GM12878 (cell line): Measurements from ENCODE around the gene C3orf70. TPM values are rescaled to one million over a fixed set of nuclear protein-coding genes. Genes with fewer than 3 reads are reported as not detected.

Experiments
- ATAC-seq: fragments of 200-7000 bp; cut with Tn5 transposase; 3 replicates; pipeline ENCODE4 v1.9.1; 2020; ENCODE audit warnings: mild to moderate bottlenecking, moderate library complexity
- BruUV-seq: library from RNA; stranded (reverse); fragments of 400-500 nt; replicated peaks from 2 replicates; lab custom pipeline; 2021; lab: Mats Ljungman, UMichigan
- CTCF ChIA-PET: fragments of 300-600 bp; sonication (Branson Sonifier 250); formaldehyde crosslinking; extraction: SDS; loops from one replicate; lab custom pipeline; 2021; ENCODE audit warnings: inconsistent platforms; lab: Yijun Ruan, JAX
- POLR2A ChIA-PET: fragments of 350-600 bp; formaldehyde crosslinking; extraction: SDS; loops from one replicate; lab custom pipeline; 2021; ENCODE audit warnings: inconsistent platforms; lab: Charles Lee
- RAD21 ChIA-PET: fragments of 300-600 bp; sonication (Branson Sonifier 250); formaldehyde crosslinking; loops from one replicate; lab custom pipeline; 2023; ENCODE audit warnings: antibody characterized with exemption; ENCODE audit not compliant: unreplicated experiment; lab: Charles Lee
- SMC1A ChIA-PET: fragments of 300-600 bp; sonication (Branson Sonifier 250); formaldehyde crosslinking; loops from one replicate; lab custom pipeline; 2023; ENCODE audit not compliant: unreplicated experiment, uncharacterized antibody; lab: Charles Lee
- DNase-seq: peaks from one replicate; pipeline ENCODE4 v3.0.0-alpha.2; 2011; ENCODE audit warnings: low read depth, low spot score
- FAIRE-seq: peaks from 3 replicates; lab custom pipeline; 2011; peaks lifted over from hg19 to GRCh38; lab: Jason Lieb, UNC
- H2AFZ ChIP-seq: 2 replicates; pipeline ENCODE4 v1.6.0; 2011; ENCODE audit warnings: low read depth, low read length, control low read depth; ENCODE audit not compliant: control insufficient read depth
- H3K27ac ChIP-seq: 2 replicates; pipeline ENCODE4 v1.5.1; 2011; ENCODE audit warnings: control low read depth; ENCODE audit not compliant: control insufficient read depth, insufficient read depth
- H3K27me3 ChIP-seq, 2 experiments: replicated peaks in 1 of 2; 2 replicates each; pipeline versions ENCODE4 v1.6.0 to v1.6.1; 2011; ENCODE audit warnings: low read length in 1 of 2; ENCODE audit not compliant: control insufficient read depth in 2 of 2, insufficient read depth in 2 of 2
- H3K36me3 ChIP-seq, 2 experiments: 2 replicates each; pipeline ENCODE4 v1.5.1; 2011; ENCODE audit warnings: low read length in 1 of 2; ENCODE audit not compliant: control insufficient read depth in 2 of 2, insufficient read depth in 2 of 2
- H3K4me1 ChIP-seq: 2 replicates; pipeline ENCODE4 v1.6.1; 2011; ENCODE audit warnings: mild to moderate bottlenecking, low read length, moderate library complexity, mixed read lengths; ENCODE audit not compliant: control insufficient read depth, insufficient read depth
- H3K4me2 ChIP-seq: 2 replicates; pipeline ENCODE4 v1.6.0; 2011; ENCODE audit warnings: control low read depth; ENCODE audit not compliant: control insufficient read depth, insufficient read depth
- H3K4me3 ChIP-seq: fragments of 200-600 bp; sonication (generic); 2 replicates; pipeline ENCODE4 v1.5.1; 2016
- H3K79me2 ChIP-seq: 2 replicates; pipeline ENCODE4 v1.6.0; 2011; ENCODE audit warnings: low read length; ENCODE audit not compliant: control insufficient read depth, insufficient read depth
- H3K9ac ChIP-seq: 2 replicates; pipeline ENCODE4 v1.8.0; 2011; ENCODE audit warnings: low read length, control low read depth, mixed read lengths; ENCODE audit not compliant: control insufficient read depth, insufficient read depth
- H3K9me3 ChIP-seq: replicated peaks from 3 replicates; pipeline ENCODE4 v1.5.1; 2011; ENCODE audit warnings: mild to moderate bottlenecking, low read length; ENCODE audit not compliant: control insufficient read depth, insufficient read depth
- H4K20me1 ChIP-seq: 2 replicates; pipeline ENCODE4 v1.6.0; 2011; ENCODE audit not compliant: control insufficient read depth, insufficient read depth
- ESRRA ChIP-seq: IDR thresholded peaks from 2 replicates; pipeline ENCODE4 v1.6.1; 2012; ENCODE audit warnings: mild to moderate bottlenecking, low read length, improper control_type of control experiment
- EZH2 ChIP-seq: IDR thresholded peaks from 2 replicates; pipeline ENCODE4 v1.6.1; 2012; ENCODE audit warnings: low read depth, mild to moderate bottlenecking, control low read depth, inconsistent platforms, low read length, borderline replicate concordance; ENCODE audit not compliant: control insufficient read depth
- HDAC6 ChIP-seq: fragments of 200-600 bp; sonication (generic); IDR thresholded peaks from one replicate; pipeline ENCODE4 v1.8.0; 2017; ENCODE audit warnings: antibody characterized with exemption; ENCODE audit not compliant: unreplicated experiment
- NBN ChIP-seq: fragments of 450-650 bp; IDR thresholded peaks from 2 replicates; pipeline ENCODE4 v1.6.1; 2016
- POU2F2 ChIP-seq: IDR thresholded peaks from 3 replicates; pipeline ENCODE4 v1.6.1; 2011; ENCODE audit warnings: low read depth, mild to moderate bottlenecking, low read length, borderline replicate concordance
- YY1 ChIP-seq: IDR thresholded peaks from 2 replicates; pipeline ENCODE4 v1.6.1; 2011; ENCODE audit warnings: low read depth, mild to moderate bottlenecking, low read length
- WGBS: methylation state at CpG from one replicate; pipeline ENCODE4 v1.1.6; 2016; ENCODE audit warnings: low lambda C conversion rate; ENCODE audit not compliant: insufficient replicate concordance, insufficient coverage; ENCODE audit errors: missing lambda C conversion rate; 5-methylcytosine and 5-hydroxymethylcytosine counted together
- in situ Hi-C: fragments of 300-500 bp; cut with MboI; formaldehyde crosslinking; loops from 9 replicates; pipeline ENCODE4 v1.14.3; 2018; ENCODE audit warnings: mixed read lengths
- intact Hi-C: fragments of 100-400 bp; cut with micrococcal nuclease; formaldehyde crosslinking; loops from one replicate; pipeline ENCODE4 v1.14.2; 2022; ENCODE audit not compliant: unreplicated experiment
- polyA plus RNA-seq, 11 experiments: library from polyadenylated mRNA; depleted of rRNA in 4 of 11; unstranded in 6 of 11; stranded (reverse) in 5 of 11; fragments of >200 nt; fragmentation: Nextera tagmentation in 4 of 11; fragmentation: Illumina TruSeq in 1 of 11; extraction: Ambion mirVana in 4 of 11; extraction: Trizol in 1 of 11; gene quantifications; 1 replicate in 1 of 11; 2 replicates in 10 of 11; pipeline versions ENCODE4 v1.2.1 to v1.2.3, GENCODE V29; 2011 to 2016; ENCODE audit warnings: inconsistent platforms in 2 of 11, missing spikeins in 2 of 11, low read depth in 1 of 11
- total RNA-seq, 4 experiments: library from RNA; depleted of rRNA in 3 of 4; stranded (reverse); fragments of >200 nt in 3 of 4; fragmentation: Illumina TruSeq in 1 of 4; extraction: Trizol in 1 of 4; gene quantifications; 2 replicates each; pipeline versions ENCODE4 v1.2.1 to v1.2.3, GENCODE V29; 2013 to 2021
- TF ChIP-seq, protein P1 (sequence below): IDR thresholded peaks from 2 replicates; pipeline ENCODE4 v1.6.1; 2012; ENCODE audit warnings: low read depth, low read length, improper control_type of control experiment
- TF ChIP-seq, protein P2 (sequence below): fragments of 450-650 bp; IDR thresholded peaks from 2 replicates; pipeline ENCODE4 v1.6.1; 2017; ENCODE audit warnings: mild to moderate bottlenecking, moderate library complexity
- TF ChIP-seq, protein P3 (sequence below): fragments of 450-650 bp; IDR thresholded peaks from 2 replicates; pipeline ENCODE4 v1.6.1; 2017; ENCODE audit warnings: low read depth, mild to moderate bottlenecking, moderate library complexity

The C3orf70 gene
- total and polyA plus RNA-seq, 10 of the 15 experiments (the other 5 are each of a cell fraction or from before 2014, with no cell fraction given): 0.03 to 0.04 TPM; not detected in 8

DNA sequence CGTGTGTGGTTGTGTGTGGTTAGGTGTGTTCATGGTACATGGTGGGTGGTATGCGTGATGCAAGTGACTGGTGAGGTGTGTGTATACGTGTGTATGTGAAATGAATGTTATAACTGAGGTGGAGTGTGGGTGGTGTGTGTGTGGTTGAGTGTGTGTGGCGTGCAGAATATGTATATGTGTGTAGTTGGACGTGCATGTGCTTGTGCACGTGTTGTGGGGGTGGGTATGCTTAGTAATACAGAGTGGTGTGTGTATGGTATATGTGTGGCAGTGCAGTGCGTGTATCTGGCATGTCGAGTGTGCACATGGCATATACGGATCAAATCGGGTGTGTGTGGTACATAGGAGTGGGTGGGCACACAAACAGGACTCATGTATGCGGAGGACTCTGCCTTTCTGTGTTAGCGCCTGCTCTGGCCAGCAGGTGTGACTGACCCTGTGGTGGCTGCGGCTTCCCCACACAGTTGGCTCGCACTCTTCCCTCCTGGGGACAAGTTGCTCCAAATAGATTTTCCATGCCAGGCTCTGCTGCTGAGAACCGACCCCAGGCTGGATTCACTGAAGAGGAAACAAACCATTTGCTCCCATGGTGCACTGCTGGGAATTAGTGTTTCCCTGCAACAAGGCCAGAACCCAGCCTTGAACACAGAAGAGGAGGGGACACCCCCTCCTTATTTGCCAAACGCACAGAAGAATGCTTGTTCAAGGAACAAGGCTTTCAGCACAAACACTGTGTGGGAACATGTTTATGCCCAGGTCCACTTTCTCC, 1.2 kb upstream of the C3orf70 start:
- no peak for ATAC-seq
- H2AFZ ChIP-seq: no peak overlapping the region

DNA sequence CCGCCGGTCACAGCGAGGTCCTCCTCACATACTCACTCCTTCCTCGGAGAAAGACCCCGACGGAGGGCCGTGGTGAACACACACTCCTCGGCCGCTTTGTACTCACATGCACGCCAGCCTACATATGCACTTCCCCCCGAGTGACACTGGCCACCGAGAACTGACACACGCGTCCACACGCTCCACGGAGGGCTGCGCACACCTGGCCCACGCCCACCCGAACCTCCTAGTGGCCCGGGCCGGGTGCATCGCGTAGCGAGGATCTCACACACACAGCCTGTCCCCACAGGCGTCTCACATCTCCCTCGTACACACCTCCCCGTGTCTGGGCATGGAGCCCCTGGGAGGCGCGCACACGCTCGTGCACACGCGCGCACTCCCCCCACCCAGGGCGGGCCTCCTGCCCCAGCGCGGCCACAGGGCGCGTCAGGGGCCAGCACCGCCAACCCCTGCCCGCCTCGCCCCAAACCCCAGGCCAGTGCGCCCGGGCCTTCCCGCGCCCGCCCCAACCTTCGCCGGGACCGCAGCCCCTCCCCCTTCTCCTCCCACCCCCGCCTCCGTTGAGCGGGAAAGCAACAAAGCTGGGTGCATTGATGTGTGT, 411 bp upstream of the C3orf70 start:
- no peak overlapping the region for H3K9ac ChIP-seq
- DNase-seq: no peak
- CTCF ChIA-PET: no interaction called here
- no peaks in the 10 kb centered on the region for H3K4me1 ChIP-seq
- H2AFZ ChIP-seq: no peak overlapping the region; the same call in 1 of the 2 replicates
- no peaks in the 10 kb centered on the region for H3K9me3 ChIP-seq
- POLR2A ChIA-PET: no interaction called here
- no peak overlapping the region for H3K4me3 ChIP-seq
- no TSS peak for BruUV-seq
- H3K27me3 ChIP-seq: peaks cover 5 to 24% of the 10 kb centered on the region in 2 experiments
- H3K36me3 ChIP-seq: no peaks in the 10 kb centered on the region
- no peaks in the 10 kb centered on the region for H3K79me2 ChIP-seq
- H3K4me2 ChIP-seq: peak overlapping the region; percentile 83
- RAD21 ChIA-PET: no interaction called here
- SMC1A ChIA-PET: no interaction called here
- no peak overlapping the region for H3K27ac ChIP-seq
- FAIRE-seq: no peak
- intact Hi-C loops: no loop called here
- ATAC-seq: no peak
- in situ Hi-C loops: no loop called here
- WGBS: 25% methylated on average over 48 of the region's 53 CpGs
- H4K20me1 ChIP-seq: no peaks in the 10 kb centered on the region
- TF ChIP-seq EZH2 (no peak), ESRRA (no peak), POU2F2 (no peak), HDAC6 (no peak)
- TF ChIP-seq, protein P1, sequence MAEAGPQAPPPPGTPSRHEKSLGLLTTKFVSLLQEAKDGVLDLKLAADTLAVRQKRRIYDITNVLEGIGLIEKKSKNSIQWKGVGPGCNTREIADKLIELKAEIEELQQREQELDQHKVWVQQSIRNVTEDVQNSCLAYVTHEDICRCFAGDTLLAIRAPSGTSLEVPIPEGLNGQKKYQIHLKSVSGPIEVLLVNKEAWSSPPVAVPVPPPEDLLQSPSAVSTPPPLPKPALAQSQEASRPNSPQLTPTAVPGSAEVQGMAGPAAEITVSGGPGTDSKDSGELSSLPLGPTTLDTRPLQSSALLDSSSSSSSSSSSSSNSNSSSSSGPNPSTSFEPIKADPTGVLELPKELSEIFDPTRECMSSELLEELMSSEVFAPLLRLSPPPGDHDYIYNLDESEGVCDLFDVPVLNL: no peak
- TF ChIP-seq, protein P2, sequence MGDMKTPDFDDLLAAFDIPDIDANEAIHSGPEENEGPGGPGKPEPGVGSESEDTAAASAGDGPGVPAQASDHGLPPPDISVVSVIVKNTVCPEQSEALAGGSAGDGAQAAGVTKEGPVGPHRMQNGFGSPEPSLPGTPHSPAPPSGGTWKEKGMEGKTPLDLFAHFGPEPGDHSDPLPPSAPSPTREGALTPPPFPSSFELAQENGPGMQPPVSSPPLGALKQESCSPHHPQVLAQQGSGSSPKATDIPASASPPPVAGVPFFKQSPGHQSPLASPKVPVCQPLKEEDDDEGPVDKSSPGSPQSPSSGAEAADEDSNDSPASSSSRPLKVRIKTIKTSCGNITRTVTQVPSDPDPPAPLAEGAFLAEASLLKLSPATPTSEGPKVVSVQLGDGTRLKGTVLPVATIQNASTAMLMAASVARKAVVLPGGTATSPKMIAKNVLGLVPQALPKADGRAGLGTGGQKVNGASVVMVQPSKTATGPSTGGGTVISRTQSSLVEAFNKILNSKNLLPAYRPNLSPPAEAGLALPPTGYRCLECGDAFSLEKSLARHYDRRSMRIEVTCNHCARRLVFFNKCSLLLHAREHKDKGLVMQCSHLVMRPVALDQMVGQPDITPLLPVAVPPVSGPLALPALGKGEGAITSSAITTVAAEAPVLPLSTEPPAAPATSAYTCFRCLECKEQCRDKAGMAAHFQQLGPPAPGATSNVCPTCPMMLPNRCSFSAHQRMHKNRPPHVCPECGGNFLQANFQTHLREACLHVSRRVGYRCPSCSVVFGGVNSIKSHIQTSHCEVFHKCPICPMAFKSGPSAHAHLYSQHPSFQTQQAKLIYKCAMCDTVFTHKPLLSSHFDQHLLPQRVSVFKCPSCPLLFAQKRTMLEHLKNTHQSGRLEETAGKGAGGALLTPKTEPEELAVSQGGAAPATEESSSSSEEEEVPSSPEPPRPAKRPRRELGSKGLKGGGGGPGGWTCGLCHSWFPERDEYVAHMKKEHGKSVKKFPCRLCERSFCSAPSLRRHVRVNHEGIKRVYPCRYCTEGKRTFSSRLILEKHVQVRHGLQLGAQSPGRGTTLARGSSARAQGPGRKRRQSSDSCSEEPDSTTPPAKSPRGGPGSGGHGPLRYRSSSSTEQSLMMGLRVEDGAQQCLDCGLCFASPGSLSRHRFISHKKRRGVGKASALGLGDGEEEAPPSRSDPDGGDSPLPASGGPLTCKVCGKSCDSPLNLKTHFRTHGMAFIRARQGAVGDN: no peak
- TF ChIP-seq, protein P3, sequence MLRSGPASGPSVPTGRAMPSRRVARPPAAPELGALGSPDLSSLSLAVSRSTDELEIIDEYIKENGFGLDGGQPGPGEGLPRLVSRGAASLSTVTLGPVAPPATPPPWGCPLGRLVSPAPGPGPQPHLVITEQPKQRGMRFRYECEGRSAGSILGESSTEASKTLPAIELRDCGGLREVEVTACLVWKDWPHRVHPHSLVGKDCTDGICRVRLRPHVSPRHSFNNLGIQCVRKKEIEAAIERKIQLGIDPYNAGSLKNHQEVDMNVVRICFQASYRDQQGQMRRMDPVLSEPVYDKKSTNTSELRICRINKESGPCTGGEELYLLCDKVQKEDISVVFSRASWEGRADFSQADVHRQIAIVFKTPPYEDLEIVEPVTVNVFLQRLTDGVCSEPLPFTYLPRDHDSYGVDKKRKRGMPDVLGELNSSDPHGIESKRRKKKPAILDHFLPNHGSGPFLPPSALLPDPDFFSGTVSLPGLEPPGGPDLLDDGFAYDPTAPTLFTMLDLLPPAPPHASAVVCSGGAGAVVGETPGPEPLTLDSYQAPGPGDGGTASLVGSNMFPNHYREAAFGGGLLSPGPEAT: no peak

More for the DNA sequence above, 1.2 kb upstream of the C3orf70 start:
- intact Hi-C loops (no loop called here), in situ Hi-C loops (no loop called here)
- no peaks in the 10 kb centered on the region for H3K36me3 ChIP-seq
- DNase-seq: no peak
- H3K27ac ChIP-seq: no peak overlapping the region
- no TSS peak for BruUV-seq
- WGBS: 70% methylated on average over 15 of the region's 16 CpGs
- no peak overlapping the region for H3K4me2 ChIP-seq
- ChIA-PET RAD21 (interaction anchor here (1.3 kb wide), 1 partner anchor 22 kb away, joined by 3 read pairs; no protein-coding TSS in a partner anchor), CTCF (no interaction called here), POLR2A (no interaction called here), SMC1A (interaction anchor here (0.8 kb wide), 1 partner anchor 25 kb away, joined by 3 read pairs; no protein-coding TSS in a partner anchor)
- TF ChIP-seq YY1: no peak
- no peak for TF ChIP-seq NBN
- H3K9me3 ChIP-seq: no peaks in the 10 kb centered on the region
- H3K79me2 ChIP-seq: no peaks in the 10 kb centered on the region
- no peaks in the 10 kb centered on the region for H4K20me1 ChIP-seq
- no peak overlapping the region for H3K4me3 ChIP-seq
- peaks cover 5 to 24% of the 10 kb centered on the region in 2 experiments for H3K27me3 ChIP-seq
- H3K4me1 ChIP-seq: no peaks in the 10 kb centered on the region
- no peak overlapping the region for H3K9ac ChIP-seq
- FAIRE-seq: peak; percentile 62
